ENCODE measurements around the gene BCL2A1.
"Not testable (repeated sequence)": the region's sequence is repeated elsewhere in the genome, so short reads cannot be mapped to it uniquely, and the experiment has no call there.

The BCL2A1 gene

DNA sequence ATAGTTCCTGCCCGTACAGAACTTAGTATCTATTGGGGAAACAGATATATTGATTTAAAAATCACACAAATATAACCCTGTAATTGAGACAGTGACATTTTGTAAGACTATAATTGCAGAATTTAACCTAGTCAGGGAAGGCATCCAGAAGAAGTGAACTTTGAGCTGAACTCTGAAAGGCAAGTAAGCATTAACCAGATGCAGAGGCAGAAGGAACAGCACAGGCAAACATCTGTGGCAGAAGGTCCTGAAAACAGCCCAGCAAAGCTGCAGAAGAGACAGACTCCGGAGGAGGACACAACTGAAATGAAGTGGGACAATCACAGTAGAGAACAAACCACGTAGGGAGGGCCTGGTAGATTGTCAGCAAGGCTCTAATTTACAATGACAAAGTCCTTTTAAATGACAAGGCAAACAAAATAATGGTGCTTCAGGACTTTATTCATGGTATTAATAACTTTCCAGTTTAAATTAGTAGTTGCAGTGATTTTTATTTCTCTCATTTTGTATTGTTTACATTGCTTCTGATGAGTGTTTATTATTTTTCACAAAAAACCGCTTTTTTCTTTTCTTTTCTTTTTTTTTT lies 14.5 kb downstream of the BCL2A1 start:
- no peak for DNase-seq

DNA sequence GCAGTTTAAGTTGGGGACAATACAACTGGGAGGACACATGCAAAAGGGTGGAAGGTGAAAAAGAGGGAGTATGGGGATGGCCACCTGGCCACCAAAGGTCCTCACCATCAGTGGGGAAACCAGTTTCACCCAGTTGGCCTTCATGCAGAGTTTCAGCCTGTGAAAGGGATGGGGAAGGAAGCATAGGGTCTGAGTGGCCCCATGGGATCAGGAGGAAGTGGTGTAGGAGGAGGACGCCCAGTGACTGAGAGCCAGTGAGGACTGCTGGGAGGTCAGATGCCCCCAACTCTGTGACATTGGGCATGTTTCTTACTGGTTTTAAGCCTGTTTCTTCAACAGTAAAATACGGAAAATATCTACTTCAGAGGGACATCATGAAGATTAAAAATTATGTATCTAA lies 16.3 kb downstream of the BCL2A1 start:
- DNase-seq: no peak

DNA sequence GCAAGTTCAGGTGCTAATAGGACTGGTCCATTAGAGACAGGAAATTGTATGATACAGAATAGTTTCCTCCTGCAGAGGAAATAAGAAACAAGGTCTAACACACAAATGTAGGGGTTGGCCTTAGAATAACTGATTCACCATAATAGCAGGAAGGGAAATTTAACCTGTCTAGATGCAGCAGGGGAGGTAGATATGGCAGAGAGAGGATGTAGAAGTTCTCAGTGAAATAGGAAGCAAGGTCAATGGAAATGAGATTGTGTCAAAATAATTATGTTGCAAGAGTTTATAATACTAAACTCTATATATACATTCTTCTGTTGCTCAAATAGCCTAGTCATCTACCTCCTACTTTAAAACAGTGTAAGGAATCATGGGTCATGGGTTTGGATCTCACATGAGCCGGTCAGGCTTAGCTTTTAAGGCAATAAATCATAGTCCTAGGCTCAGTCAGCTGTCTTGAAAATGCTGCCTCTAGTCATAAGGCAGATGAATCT lies 17.0 kb downstream of the BCL2A1 start:
- DNase-seq: no peak

- DNase-seq: no peak
Observed at GRCh38 chr15:79952329-79952728, 18.7 kb downstream of the BCL2A1 start.

GRCh38 chr15:79950247-79950646 lies 20.7 kb downstream of the BCL2A1 start:
- no peak for DNase-seq

GRCh38 chr15:79948761-79949160 lies 22.2 kb downstream of the BCL2A1 start:
- no peak for DNase-seq

GRCh38 chr15:79948095-79948695 lies 22.8 kb downstream of the BCL2A1 start:
- DNase-seq: no peak

DNA sequence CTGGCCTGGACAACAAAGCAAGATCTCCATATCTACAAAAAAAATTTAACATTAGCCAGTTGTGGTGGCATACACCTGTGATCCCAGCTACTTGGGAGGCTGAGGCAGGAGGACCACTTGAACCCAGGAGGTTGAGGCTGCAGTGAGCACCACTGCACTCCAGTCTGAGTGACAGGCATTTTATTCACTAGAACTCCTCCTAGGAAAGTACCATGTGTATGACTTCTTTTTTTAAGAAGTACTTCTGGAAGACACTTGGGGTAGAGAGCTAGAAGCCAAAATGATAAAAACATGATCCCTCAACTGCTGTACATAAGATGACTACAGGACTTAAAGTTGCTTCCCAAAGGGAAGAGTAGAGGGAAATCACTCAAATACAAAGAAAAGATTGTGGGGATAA lies 24.0 kb downstream of the BCL2A1 start:
- DNase-seq: no peak

DNA sequence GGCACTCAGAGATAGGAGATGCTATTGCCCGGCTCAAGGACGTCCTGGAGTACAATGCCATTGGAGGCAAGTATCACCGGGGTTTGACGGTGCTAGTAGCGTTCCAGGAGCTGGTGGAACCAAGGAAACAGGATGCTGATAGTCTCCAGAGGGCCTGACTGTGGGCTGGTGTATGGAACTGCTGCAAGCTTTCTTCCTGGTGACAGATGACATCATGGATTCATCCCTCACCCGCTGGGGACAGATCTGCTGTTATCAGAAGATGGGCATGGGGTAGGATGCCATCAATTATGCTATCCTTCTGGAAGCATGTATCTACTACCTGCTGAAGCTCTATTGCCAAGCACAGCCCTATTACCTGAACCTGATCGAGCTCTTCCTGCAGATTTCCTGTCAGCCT lies 26.4 kb downstream of the BCL2A1 start:
- no peak for DNase-seq

GRCh38 chr15:79943820-79944219 lies 27.2 kb downstream of the BCL2A1 start:
- no peak for DNase-seq

GRCh38 chr15:79942741-79943481 lies 28.1 kb downstream of the BCL2A1 start:
- no peak for DNase-seq

GRCh38 chr15:79939399-79939798 lies 31.6 kb downstream of the BCL2A1 start:
- DNase-seq: no peak

DNA sequence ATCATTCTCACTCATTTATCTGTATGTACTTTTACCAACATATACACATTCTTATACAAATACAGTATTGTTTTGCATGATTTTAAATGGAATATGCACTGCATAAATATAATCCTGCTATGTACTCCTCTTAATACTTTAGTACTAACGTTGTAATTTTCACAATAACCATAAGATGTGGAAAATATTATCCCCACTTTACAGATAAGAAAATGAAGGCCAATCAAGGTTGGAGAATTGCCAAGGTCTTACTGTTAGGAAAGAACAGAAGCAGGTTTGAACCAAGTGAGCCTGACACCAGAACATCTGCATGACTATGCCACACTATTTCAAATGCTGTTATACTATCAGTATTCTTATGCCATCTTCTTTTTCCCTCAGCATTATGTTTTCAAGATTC lies 32.9 kb downstream of the BCL2A1 start:
- no peak for DNase-seq

GRCh38 chr15:79935556-79936201 lies 35.3 kb downstream of the BCL2A1 start:
- peak; percentile 12 for DNase-seq

DNA sequence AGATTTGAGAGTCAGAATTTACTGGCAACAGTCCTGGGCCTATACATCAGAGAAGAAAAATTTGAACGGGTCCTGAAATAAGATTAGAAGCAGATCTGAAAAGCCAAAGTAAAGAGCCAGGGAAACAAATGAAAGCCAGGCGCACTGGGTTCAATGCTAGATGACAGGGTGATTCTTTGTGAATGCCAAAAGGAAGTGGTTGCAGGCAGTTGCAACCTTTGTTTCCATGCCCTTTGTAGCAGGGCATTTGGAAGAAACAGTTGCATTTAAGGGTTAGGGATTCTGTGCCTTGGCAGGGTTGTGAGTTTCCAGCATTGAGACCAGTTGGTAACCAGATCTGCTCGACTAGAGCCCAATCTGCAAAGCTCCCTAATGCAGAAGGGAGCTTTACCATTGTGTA lies 37.8 kb downstream of the BCL2A1 start:
- no peak for DNase-seq

GRCh38 chr15:79932447-79932846 lies 38.5 kb downstream of the BCL2A1 start:
- DNase-seq: no peak

DNA sequence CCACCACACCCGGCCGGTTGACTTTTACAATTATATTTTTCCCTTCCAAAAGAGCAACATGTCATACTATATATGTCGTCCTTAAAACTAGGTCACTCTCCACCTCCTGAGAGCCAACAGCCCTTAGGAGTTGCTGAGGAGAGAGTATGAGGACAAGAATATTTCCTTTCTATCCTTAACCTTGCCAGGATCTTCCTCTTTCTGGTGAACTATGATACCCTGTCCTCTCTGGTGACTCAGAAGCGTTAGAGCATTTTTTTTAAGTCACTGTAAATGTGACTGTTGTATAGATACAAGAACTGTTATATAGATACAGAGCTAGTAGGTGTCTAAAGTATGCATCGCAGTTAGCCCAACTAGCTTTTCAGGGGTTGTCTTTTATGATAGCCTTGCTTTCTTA lies 40.5 kb downstream of the BCL2A1 start:
- no peak for DNase-seq

- no peak for DNase-seq
Observed at GRCh38 chr15:79929412-79929811, 41.6 kb downstream of the BCL2A1 start.

- DNase-seq: not testable (repeated sequence)
Observed at GRCh38 chr15:79926116-79926515, 44.9 kb downstream of the BCL2A1 start.

DNA sequence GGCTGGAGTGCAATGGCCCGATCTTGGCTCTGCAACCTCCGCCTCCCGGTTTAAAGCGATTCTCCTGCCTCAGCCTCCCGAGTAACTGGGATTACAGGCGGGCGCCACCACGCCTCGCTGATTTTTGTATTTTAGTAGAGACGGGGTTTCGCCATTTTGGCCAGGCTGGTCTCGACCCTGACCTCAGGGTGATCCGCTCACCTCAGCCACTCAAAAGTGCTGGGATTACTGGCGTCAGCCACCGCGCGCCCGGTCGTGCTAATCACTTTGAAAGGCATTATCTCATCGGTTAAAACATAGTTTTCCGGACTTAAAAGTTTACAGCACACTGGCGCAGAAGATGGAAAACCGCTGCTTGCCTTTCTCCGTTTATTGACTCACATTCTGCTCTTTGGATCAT lies 46.6 kb downstream of the BCL2A1 start:
- no peak for DNase-seq

DNA sequence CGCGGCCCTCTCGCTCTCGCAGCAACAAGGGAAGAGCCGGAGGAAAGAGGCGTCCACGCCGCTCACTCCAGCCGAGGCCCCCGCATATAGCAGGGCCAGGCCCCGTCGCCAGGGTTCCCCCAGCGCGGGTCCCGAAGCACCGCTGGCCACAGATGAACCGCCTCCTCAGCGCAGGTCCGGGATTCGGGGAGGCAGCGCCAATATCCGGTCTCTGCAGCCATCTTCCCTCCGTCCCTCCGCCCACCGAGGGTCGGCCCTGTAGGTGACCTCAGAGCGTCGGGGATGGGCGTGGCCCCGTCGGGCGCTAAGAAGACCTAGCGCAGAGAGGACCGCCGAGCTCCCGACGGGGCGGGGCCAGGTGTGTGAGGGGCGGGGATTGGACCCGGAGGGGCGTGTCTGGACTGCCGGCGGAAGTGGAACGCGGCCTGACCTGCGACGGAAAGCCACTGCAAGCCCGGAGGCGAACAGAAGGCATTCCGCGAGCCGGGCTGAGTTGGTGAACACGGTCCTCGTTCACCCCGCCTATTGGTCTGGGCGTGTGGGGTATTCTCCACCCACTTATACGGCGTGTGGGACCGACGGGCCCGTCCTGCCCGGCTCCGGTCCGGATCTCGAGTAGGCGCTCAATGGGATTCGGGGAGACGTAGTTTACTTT lies 47.4 kb downstream of the BCL2A1 start:
- DNase-seq: peak; percentile 99

DNA sequence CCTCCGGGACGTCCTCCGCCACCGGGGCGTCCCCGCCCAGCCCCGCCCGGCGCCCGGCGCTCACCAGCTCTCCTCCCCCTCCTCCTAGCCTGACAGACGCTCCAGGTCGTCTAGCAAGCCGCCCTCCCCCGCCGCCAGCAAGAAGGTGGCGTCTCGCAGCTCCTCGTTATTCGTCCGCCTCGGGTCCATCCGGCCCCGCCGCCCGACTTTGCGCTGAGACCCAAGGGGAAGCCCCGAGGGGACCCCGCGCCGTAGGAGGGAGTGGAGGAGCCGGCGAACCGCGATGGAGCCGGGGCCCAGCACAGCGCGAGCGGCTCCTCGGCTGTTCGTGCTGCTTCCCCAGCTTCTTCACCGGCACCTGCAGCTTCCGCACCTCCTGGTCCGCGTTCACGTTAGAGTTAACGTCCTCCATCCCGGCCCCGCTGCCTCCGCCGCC lies 47.9 kb downstream of the BCL2A1 start:
- DNase-seq: peak; percentile 78

- DNase-seq: peak; percentile 71
Observed at GRCh38 chr15:79922512-79923078, 48.4 kb downstream of the BCL2A1 start.
